ENCODE measurements around the gene HPS1. TPM values are rescaled to one million over a fixed set of nuclear protein-coding genes. Genes with fewer than 3 reads are reported as not detected.

Gene HPS1
- total RNA-seq, 1 donor from 2014 or later = 24.8 TPM

GRCh38 chr10:98431016-98431415 is 15.7 kb downstream of the HPS1 start:
- no peak for DNase-seq

GRCh38 chr10:98430427-98430826 is 16.3 kb downstream of the HPS1 start:
- no peak for DNase-seq

DNA sequence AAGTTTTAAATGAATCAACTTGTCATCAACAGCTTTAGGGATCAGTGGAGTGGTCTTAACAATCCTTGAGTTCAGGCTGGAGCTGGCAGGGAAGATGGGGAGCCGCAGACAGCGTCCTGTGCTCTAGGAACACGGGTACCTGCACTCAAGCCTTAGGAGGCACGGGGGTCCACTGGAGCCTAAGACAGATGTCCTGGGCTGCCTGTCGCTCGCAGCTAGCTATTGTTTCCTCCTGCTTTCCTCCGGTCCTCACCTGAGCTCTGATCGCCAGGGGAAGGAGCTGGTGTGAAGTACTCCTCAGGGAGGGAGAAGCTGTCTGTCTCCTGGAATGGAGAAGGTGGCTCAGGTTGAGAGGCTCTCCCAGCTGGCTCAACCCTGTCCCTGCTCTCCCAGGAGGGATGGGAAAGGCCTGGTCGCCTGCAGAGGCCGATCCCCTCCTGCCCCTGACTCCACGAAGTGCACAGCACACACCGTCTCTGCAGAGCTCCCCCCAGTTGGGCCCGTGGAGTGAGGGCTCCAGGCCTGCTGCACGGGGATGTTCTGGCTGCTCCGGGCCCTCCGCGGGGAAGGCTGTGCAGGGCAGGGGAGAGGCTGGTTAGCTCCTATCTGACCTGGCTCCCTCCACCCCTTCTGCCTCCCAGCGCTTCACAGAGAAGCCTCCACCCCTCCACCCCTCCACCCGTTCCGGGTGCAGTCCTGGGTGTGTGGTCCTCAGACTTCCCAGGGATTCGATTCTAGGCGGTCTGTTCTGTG is 17.2 kb downstream of the HPS1 start:
- DNase-seq = no peak

DNA sequence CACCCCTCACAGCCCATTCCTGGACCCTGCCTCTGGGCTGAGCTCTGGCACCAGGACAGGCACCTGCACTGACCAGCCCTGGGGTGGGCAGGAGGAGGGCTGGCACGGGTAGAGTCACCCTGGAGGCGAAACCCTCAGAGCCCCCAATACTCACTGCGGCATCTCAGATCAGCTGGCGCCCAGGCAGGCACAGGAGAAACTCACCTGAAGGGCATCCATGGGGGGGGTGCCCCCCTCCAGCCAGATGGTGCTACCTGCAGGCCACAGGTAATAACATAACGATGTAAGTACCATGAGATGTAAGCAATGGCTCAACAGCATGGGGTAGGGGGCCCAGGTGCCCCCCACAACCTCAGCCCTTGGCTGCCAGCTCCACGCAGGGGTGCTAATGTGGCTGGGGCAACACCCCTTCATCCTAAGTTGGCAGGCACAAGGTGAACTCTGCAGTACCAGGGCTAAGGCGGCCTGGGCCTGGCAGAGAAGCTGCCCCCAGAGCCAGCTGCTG is 19.7 kb downstream of the HPS1 start:
- no peak for DNase-seq

- DNase-seq = peak; percentile 75
Measured at GRCh38 chr10:98425511-98426352, 21.0 kb downstream of the HPS1 start.

DNA sequence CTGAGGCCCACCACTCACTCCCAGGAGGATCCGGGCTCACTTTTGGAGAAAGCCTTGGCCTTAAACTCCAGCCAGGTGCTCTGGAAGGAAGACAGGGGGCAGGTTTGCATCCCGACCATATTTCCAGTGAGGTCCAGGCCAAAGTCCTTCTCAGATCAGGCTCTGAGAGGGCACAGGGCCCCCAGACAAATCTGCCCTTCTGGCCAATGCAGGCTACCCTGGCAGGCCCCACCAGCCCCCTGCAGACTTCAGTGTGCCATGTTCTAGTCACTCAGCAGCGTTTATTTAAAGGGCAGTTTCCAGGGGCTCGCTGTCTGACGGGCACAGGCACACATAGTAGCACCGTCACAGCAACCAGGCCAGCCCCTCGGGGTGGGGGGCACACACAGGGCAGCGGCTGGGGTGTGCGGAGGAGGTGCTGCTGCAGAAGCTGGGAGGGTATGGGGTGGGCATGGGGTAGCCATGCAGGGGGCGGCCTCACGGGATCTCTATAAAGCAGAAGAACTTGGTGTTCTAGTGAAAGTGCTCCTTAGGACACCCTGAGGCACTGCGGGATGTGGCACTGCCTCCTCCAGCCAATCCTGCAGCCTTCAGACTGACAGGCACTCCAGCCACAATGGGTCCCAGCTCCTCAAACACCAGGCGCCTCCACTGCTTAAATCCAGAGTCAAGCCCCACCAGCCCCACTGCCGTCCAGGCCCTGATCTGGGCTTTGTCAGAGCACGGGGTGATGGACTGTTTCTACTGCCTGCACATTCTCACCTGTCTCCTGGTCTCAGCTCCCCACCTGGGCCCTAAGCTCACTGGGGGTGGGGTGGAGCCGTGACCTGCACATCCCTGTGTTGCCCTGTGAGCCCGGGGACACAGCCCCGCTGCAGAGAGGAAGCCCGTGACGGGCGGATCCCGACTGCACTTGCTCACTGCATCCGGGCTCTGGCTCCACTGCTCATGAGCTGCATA is 22.2 kb downstream of the HPS1 start:
- DNase-seq = no peak

GRCh38 chr10:98423691-98424120 is 23.0 kb downstream of the HPS1 start:
- peak; percentile 48 for DNase-seq

DNA sequence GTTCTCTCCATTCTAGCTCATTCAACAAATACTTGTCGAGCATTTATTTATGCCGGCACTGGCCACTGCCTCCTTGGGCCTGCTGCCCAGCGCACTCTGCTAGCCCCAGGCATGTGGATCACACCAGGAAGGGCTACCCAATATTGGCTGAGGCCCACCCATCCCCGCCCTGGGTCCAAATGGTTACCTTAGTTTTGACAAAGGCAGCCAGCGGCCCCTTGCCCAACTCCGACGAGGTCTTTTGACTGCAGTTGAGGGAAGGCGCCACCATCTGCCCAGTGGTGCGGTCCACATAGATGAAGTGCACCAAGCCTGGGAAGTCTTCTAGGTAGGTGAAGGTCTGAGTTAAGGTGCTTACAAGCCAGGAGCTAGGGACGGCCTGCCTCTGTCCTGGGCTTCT is 24.6 kb downstream of the HPS1 start:
- DNase-seq = no peak

DNA sequence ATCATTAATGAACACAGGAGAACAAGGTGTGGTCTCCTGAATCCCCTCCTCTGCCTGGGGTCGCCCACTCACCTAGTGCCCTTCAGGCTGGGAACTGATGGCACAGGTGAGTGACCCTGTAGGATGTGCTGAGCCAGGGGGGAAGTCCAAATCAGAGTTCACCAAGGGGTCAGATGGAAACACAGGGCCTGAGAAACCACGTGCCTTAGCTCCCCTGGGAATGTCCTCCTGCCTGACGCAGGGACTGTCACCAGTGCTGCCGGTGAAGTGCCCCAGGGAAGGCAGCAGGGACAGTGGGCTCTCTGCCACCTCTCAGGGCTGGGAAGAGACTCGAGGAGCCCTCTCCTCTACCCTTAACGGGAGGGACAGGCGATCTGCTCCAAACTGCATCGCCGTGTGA is 25.9 kb downstream of the HPS1 start:
- no peak for DNase-seq

GRCh38 chr10:98419469-98420261 is 27.1 kb downstream of the HPS1 start:
- DNase-seq = no peak

- DNase-seq = no peak
Measured at GRCh38 chr10:98418665-98419468, 27.9 kb downstream of the HPS1 start.

DNA sequence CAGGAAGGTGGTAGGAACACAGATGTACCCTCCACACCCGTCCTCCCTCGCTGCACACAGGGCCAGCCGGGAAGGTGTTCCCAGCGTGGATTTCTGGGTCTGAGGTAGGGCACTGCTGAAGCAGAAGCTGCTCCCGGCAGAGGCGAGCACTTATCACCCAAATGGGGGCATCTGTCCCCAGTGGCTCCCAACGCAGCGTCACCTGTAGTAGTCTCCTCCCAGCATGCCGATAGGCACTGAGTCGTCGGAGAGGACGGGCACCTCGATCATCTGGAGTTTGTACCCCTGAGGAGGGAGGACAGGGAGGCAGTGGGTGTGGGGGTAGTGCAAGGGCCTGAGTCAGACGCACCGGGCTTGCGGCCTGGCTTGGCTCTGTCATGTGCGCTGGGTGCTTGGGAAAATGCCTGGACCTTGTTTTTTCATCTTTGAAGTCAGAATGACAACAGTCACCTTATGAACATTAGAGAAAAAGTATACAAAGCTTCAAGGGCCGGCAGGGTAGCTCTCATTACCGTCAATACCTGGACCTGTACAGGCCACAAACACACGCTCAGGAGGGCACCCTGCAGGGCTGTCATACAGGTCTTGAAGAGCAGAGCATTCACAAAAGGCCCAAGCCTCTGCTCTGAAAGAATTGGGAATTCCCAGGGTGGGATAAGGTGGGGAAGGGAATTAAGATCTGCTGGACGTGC is 28.6 kb downstream of the HPS1 start:
- no peak for DNase-seq

DNA sequence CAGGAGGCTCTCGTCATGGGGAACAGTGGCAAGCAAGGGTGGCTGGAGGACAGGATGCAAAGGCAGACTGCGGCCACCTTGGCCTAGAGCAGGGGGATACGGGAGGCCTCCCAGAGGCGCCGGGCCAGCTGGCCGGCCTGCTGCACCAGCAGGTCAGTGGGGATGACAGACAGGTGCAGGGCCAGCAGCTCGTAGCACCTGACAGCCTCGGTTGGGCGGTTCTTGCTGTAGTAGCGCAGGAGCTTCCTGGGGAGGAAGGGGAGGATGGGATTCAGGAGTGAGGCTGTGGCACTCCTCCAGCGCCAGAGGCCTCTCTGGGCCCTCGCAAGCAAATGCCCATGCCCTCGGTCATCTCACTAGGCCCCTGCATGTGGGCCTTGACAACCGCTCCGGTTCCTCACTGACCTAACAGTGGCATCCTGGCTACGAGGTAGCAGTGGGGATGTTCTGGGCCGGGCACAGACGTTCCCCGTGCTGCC is 29.2 kb downstream of the HPS1 start:
- DNase-seq = no peak

- no peak for DNase-seq
Measured at GRCh38 chr10:98416606-98417388, 29.9 kb downstream of the HPS1 start.

DNA sequence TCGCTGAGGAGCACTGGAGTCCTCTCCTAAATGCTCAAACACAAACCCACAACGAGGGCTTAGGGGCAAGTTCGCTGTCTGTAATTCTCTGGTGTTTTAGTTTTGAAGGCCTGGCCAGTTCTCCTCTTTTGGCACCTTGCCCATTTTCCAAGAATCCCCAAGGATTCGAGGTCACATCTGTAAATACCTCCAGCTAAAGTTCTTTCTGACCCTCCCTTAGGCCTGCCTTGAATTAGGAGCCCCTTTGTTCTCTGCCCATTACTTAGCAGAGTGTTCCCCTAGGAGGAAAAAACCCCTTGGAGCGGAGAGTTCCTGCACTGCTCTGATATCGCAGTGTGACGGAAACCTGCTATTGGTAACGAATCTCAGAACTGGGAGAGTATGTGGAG is 31.0 kb downstream of the HPS1 start:
- peak; percentile 30 for DNase-seq

DNA sequence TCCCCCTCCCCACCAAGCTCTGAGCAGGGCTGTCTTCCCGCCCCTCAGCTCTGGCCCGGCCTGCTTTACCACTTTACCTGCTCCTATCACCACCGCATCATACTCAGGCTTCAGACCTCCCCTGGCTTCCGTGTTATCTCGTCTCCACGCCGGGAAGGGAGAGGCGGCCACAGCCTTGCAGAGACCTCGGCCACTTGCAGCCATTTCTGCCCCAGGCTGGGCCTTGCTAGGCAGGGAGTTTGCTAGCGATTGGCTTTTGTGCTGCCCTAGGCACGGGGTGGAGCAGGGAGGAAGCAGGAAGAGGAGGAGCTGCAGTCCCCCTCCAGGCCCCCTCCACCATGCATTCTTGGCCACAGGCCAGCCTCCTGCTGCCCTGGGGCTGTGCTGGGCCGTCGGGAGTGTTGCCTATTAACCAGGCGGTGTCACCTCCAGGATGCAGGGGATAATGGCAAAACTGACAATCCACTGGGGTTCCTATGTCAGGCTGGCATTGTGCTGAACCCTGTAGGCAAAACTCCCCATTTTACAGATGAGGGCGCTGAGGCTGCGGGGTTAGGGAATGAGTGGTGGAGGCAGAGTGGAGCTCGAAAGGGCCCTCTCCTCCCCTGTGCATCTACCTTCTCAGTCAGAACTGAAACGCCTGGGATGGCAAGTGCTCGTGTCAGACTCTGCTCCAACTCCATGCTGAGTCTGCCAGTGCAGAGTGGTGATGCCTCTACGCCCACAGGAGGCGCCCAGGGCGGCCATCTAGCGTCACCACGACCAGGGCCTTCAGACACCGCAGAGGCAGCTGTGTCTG is 31.6 kb downstream of the HPS1 start, which contains the start of gene PYROXD2:
TSS of gene PYROXD2 (minus strand) at position 251 of the 799 bp plus-strand sequence. CDS start at position 204, 47 bp downstream.
- peak; percentile 95 for DNase-seq

DNA sequence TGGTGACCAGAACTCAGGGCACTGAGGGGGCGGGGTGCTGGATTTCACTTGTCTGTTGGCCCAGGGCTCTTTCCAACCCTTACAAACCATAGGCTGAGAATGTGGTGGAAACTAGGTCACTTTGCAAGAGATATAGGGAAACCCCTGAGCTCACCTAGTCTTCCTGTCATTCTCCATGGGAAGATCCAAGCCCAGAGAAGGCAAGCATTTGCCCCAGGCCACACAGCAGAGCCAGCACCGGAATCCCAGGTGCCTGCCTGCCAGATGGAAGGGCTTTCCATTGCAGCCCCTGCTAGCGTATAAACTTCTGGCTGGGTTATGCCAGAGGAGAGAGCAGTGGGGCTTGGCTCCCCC is 32.2 kb downstream of the HPS1 start:
- no peak for DNase-seq

DNA sequence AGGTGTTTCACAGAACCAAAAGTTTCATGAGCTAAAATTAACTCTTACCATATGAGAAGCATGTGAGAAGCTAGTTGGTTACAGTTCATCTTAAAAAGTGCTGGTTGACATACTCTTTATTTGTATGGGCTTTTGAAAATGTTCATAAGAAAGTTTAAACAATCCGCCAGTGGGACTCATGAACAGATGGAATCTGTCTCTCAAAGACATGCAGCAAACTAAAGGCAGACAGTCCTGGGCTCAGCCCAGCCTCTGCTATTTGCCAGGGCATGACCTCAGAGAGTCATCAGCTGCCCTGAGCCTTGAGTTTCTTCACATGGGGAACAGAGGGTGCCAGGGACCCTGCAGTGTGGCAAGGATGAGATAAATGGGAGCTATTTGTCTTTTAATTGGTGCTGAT is 35.0 kb downstream of the HPS1 start:
- DNase-seq = no peak
